Measurements from ENCODE around the gene PLPP7. TPM values are rescaled to one million over a fixed set of nuclear protein-coding genes. Genes with fewer than 3 reads are reported as not detected.

PLPP7 gene
- total and polyA plus RNA-seq, 2 donors from 2014 or later: 4.0 to 5.5 TPM

GRCh38 chr9:131312246-131312645, 22.7 kb downstream of the PLPP7 start:
- peaks cover 0 to 2% (median 0%) of the 10 kb centered on the region in 3 donors for H3K4me1 ChIP-seq (ENCODE audit: control insufficient read depth in 2 of 3, insufficient read depth in 2 of 3, low read depth in 1 of 3, low read length in 3 of 3)
- no peaks in the 10 kb centered on the region for H3K9me3 ChIP-seq (ENCODE audit: control insufficient read depth in 2 of 3, insufficient read depth in 1 of 3, low read length in 3 of 3)
- intact Hi-C loops (cut with DNase I): no loop called here
- H3K9ac ChIP-seq (ENCODE audit: low read length in 3 of 3): no peak overlapping the region
- H3K27ac ChIP-seq (ENCODE audit: low read depth in 2 of 2, low read length in 2 of 2): no peak overlapping the region
- H3K27me3 ChIP-seq (ENCODE audit: control insufficient read depth, insufficient read depth, low read length): no peaks in the 10 kb centered on the region
- no peak for TF ChIP-seq CTCF (IDR thresholded peaks at IDR 0.05; ENCODE audit: borderline replicate concordance, extremely low read depth, insufficient read depth)
- DNase-seq: no peak
- FAIRE-seq: no peak
- H3K4me3 ChIP-seq (ENCODE audit: low read length in 3 of 3): no peak overlapping the region
- H3K36me3 ChIP-seq (ENCODE audit: control insufficient read depth in 2 of 3, insufficient read depth in 3 of 3, low read length in 3 of 3): no peaks in the 10 kb centered on the region

GRCh38 chr9:131312822-131313770, 23.6 kb downstream of the PLPP7 start:
- intact Hi-C loops (cut with DNase I): no loop called here
- Histone ChIP-seq H3K4me1 (ENCODE audit: control insufficient read depth in 2 of 3, insufficient read depth in 2 of 3, low read depth in 1 of 3, low read length in 3 of 3) (peaks cover 0 to 2% (median 0%) of the 10 kb centered on the region in 3 donors), H3K27ac (ENCODE audit: low read depth in 2 of 2, low read length in 2 of 2) (no peak overlapping the region), H3K27me3 (ENCODE audit: control insufficient read depth, insufficient read depth, low read length) (no peaks in the 10 kb centered on the region), H3K9me3 (ENCODE audit: control insufficient read depth in 2 of 3, insufficient read depth in 1 of 3, low read length in 3 of 3) (no peaks in the 10 kb centered on the region), H3K9ac (ENCODE audit: low read length in 3 of 3) (no peak overlapping the region), H3K4me3 (ENCODE audit: low read length in 3 of 3) (no peak overlapping the region), H3K36me3 (ENCODE audit: control insufficient read depth in 2 of 3, insufficient read depth in 3 of 3, low read length in 3 of 3) (no peaks in the 10 kb centered on the region)
- no peak for DNase-seq
- FAIRE-seq: no peak
- TF ChIP-seq CTCF (IDR thresholded peaks at IDR 0.05; ENCODE audit: borderline replicate concordance, extremely low read depth, insufficient read depth): no peak

- H3K27me3 ChIP-seq (ENCODE audit: control insufficient read depth, insufficient read depth, low read length): no peaks in the 10 kb centered on the region
- no peak overlapping the region for H3K27ac ChIP-seq (ENCODE audit: low read depth in 2 of 2, low read length in 2 of 2)
- no peak overlapping the region for H3K9ac ChIP-seq (ENCODE audit: low read length in 3 of 3)
- no peaks in the 10 kb centered on the region for H3K4me1 ChIP-seq (ENCODE audit: control insufficient read depth in 2 of 3, insufficient read depth in 2 of 3, low read depth in 1 of 3, low read length in 3 of 3)
- no peaks in the 10 kb centered on the region for H3K9me3 ChIP-seq (ENCODE audit: control insufficient read depth in 2 of 3, insufficient read depth in 1 of 3, low read length in 3 of 3)
- no peak for FAIRE-seq
- no peak for TF ChIP-seq CTCF (IDR thresholded peaks at IDR 0.05; ENCODE audit: borderline replicate concordance, extremely low read depth, insufficient read depth)
- H3K36me3 ChIP-seq (ENCODE audit: control insufficient read depth in 2 of 3, insufficient read depth in 3 of 3, low read length in 3 of 3): no peaks in the 10 kb centered on the region
- intact Hi-C loops (cut with DNase I): no loop called here
- H3K4me3 ChIP-seq (ENCODE audit: low read length in 3 of 3): no peak overlapping the region
- DNase-seq: peak in 1 of 5 donors; percentile 58
Observed at GRCh38 chr9:131318231-131319085, 28.9 kb downstream of the PLPP7 start.
